Gastrocnemius medialis (tissue), 4 donors: ENCODE data around the gene POMT2.

Experiments used
- POLR2A ChIP-seq, 2 donors: fragments of 450-650 bp; IDR thresholded peaks; one replicate each; pipeline ENCODE4 v1.6.1; 2017; ENCODE audit warnings: antibody characterized with exemption in 2 of 2, mild to moderate bottlenecking in 2 of 2, moderate library complexity in 2 of 2
- TF ChIP-seq, protein P1 (sequence below), 5 experiments: fragments of 450-650 bp in 3 of 5; fragments of 200-600 bp in 2 of 5; sonication (generic) in 2 of 5; IDR thresholded peaks in 4 of 5; conservative IDR thresholded peaks in 1 of 5; 1 replicate in 4 of 5; 2 replicates in 1 of 5; pipeline ENCODE4 v1.5.1; 2016 to 2019; ENCODE audit warnings: antibody characterized with exemption in 5 of 5, mild to moderate bottlenecking in 3 of 5, moderate library complexity in 3 of 5

DNA sequence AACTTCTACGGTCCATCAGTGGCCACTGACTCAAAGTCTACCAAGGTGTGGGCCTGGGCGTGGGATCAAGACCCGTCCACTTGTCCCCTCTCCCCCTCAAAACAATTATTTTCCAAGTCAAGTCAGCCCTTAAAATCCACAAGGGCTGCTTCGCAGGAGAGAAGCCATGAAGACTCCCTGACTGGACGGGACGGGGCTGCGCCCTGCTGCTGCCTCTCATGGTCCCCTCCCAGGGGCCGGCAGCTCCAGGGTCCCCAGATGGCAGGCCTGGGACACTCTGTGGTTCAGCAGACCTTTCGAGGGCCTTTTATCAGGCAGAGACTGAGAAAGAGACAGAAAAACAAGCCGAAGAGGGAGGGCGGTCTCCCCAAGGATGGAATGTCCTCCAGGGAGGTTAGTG, 60.5 kb downstream of the POMT2 start:
- TF ChIP-seq, protein P1, sequence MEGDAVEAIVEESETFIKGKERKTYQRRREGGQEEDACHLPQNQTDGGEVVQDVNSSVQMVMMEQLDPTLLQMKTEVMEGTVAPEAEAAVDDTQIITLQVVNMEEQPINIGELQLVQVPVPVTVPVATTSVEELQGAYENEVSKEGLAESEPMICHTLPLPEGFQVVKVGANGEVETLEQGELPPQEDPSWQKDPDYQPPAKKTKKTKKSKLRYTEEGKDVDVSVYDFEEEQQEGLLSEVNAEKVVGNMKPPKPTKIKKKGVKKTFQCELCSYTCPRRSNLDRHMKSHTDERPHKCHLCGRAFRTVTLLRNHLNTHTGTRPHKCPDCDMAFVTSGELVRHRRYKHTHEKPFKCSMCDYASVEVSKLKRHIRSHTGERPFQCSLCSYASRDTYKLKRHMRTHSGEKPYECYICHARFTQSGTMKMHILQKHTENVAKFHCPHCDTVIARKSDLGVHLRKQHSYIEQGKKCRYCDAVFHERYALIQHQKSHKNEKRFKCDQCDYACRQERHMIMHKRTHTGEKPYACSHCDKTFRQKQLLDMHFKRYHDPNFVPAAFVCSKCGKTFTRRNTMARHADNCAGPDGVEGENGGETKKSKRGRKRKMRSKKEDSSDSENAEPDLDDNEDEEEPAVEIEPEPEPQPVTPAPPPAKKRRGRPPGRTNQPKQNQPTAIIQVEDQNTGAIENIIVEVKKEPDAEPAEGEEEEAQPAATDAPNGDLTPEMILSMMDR (IDR thresholded peaks at IDR 0.05 in 4 of 5, conservative IDR thresholded peaks at IDR 0.05 in 1 of 5): no peak
- no peak for TF ChIP-seq POLR2A (IDR thresholded peaks at IDR 0.05)
